GM21381 (cell line): ENCODE measurements around the gene DNAJC22.
"Not testable (repeated sequence)": the region's sequence is repeated elsewhere in the genome, so short reads cannot be mapped to it uniquely, and the experiment has no call there.

Source experiments
- ATAC-seq: cut with Tn5 transposase; IDR thresholded peaks from one replicate; pipeline ENCODE4 v1.9.1; 2021; ENCODE audit warnings: mild to moderate bottlenecking, moderate library complexity; ENCODE audit not compliant: unreplicated experiment

Gene DNAJC22

GRCh38 chr12:49367381-49368239 lies 20.9 kb downstream of the DNAJC22 start, which contains the start of gene SPATS2:
Gene SPATS2, plus strand, starts transcription at chr12:49367462. Its CDS starts 93,551 bp downstream, at chr12:49461013.
- ATAC-seq, result no peak

GRCh38 chr12:49368240-49368600 lies 21.5 kb downstream of the DNAJC22 start:
- no peak for ATAC-seq

- peak; percentile 34 for ATAC-seq
These were observed 22.9 kb downstream of the DNAJC22 start for GRCh38 chr12:49369411-49370145.

- no peak for ATAC-seq
These were observed 23.9 kb downstream of the DNAJC22 start for GRCh38 chr12:49370539-49370938.

GRCh38 chr12:49375406-49375805 lies 28.7 kb downstream of the DNAJC22 start:
- ATAC-seq, result no peak

GRCh38 chr12:49377386-49377785 lies 30.7 kb downstream of the DNAJC22 start:
- no peak for ATAC-seq

GRCh38 chr12:49380184-49380583 lies 33.5 kb downstream of the DNAJC22 start:
- ATAC-seq, result not testable (repeated sequence)

GRCh38 chr12:49388682-49389386 lies 42.1 kb downstream of the DNAJC22 start:
- no peak for ATAC-seq

GRCh38 chr12:49389387-49389703 lies 42.7 kb downstream of the DNAJC22 start:
- ATAC-seq, result no peak

- no peak for ATAC-seq
These were observed 50.3 kb downstream of the DNAJC22 start for GRCh38 chr12:49397000-49397399.

GRCh38 chr12:49400304-49400703 lies 53.6 kb downstream of the DNAJC22 start:
- no peak for ATAC-seq
